IPS-18a (cell line): Measurements from ENCODE around the gene TCP10L.

Experiments
- H3K27ac ChIP-seq: one replicate; pipeline ENCODE4 v1.5.1; 2013; ENCODE audit warnings: low read length
- H3K27me3 ChIP-seq: one replicate; pipeline ENCODE4 v1.6.1; 2013; ENCODE audit warnings: mild to moderate bottlenecking, low read length; ENCODE audit not compliant: control insufficient read depth, insufficient read depth
- H3K36me3 ChIP-seq: one replicate; pipeline ENCODE4 v1.6.1; 2013; ENCODE audit warnings: low read depth, low read length; ENCODE audit not compliant: control insufficient read depth
- H3K4me1 ChIP-seq: one replicate; pipeline ENCODE4 v1.6.1; 2013; ENCODE audit warnings: low read depth, low read length; ENCODE audit not compliant: control insufficient read depth
- H3K4me3 ChIP-seq: one replicate; pipeline ENCODE4 v1.5.1; 2013; ENCODE audit warnings: low read length
- H3K9ac ChIP-seq: one replicate; pipeline ENCODE4 v1.6.1; 2013; ENCODE audit warnings: mild to moderate bottlenecking, low read length, moderate library complexity
- H3K9me3 ChIP-seq: one replicate; pipeline ENCODE4 v1.6.1; 2013; ENCODE audit warnings: low read depth, low read length; ENCODE audit not compliant: control insufficient read depth

Gene TCP10L

GRCh38 chr21:32584472-32584871 is 851 bp downstream of the TCP10L start:
- Histone ChIP-seq H3K27ac (no peak overlapping the region), H3K4me1 (no peaks in the 10 kb centered on the region), H3K27me3 (no peaks in the 10 kb centered on the region), H3K36me3 (no peaks in the 10 kb centered on the region), H3K9me3 (no peaks in the 10 kb centered on the region), H3K4me3 (no peak overlapping the region), H3K9ac (no peak overlapping the region)

- Histone ChIP-seq H3K36me3 (no peaks in the 10 kb centered on the region), H3K27ac (no peak overlapping the region), H3K27me3 (no peaks in the 10 kb centered on the region), H3K9ac (no peak overlapping the region), H3K9me3 (no peaks in the 10 kb centered on the region), H3K4me1 (no peaks in the 10 kb centered on the region), H3K4me3 (no peak overlapping the region)
These were observed 3.6 kb downstream of the TCP10L start for GRCh38 chr21:32581732-32582131.

- H3K4me1 ChIP-seq: no peaks in the 10 kb centered on the region
- no peak overlapping the region for H3K9ac ChIP-seq
- H3K36me3 ChIP-seq: no peaks in the 10 kb centered on the region
- no peak overlapping the region for H3K4me3 ChIP-seq
- no peaks in the 10 kb centered on the region for H3K27me3 ChIP-seq
- no peak overlapping the region for H3K27ac ChIP-seq
- no peaks in the 10 kb centered on the region for H3K9me3 ChIP-seq
These were observed 4.4 kb downstream of the TCP10L start for GRCh38 chr21:32580949-32581348.

- Histone ChIP-seq H3K9ac (no peak overlapping the region), H3K27ac (no peak overlapping the region), H3K36me3 (no peaks in the 10 kb centered on the region), H3K4me3 (no peak overlapping the region), H3K4me1 (no peaks in the 10 kb centered on the region), H3K27me3 (no peaks in the 10 kb centered on the region), H3K9me3 (no peaks in the 10 kb centered on the region)
These were observed 7.1 kb downstream of the TCP10L start for GRCh38 chr21:32578107-32578691.

GRCh38 chr21:32576011-32576410 is 9.3 kb downstream of the TCP10L start:
- Histone ChIP-seq H3K27me3 (no peaks in the 10 kb centered on the region), H3K4me3 (no peak overlapping the region), H3K27ac (no peak overlapping the region), H3K36me3 (no peaks in the 10 kb centered on the region), H3K9me3 (no peaks in the 10 kb centered on the region), H3K9ac (no peak overlapping the region), H3K4me1 (no peaks in the 10 kb centered on the region)

GRCh38 chr21:32574946-32575925 is 10.1 kb downstream of the TCP10L start:
- H3K9ac ChIP-seq: no peak overlapping the region
- H3K27me3 ChIP-seq: no peaks in the 10 kb centered on the region
- H3K27ac ChIP-seq: no peak overlapping the region
- no peaks in the 10 kb centered on the region for H3K36me3 ChIP-seq
- no peaks in the 10 kb centered on the region for H3K4me1 ChIP-seq
- no peaks in the 10 kb centered on the region for H3K9me3 ChIP-seq
- H3K4me3 ChIP-seq: no peak overlapping the region

GRCh38 chr21:32572574-32573420 is 12.5 kb downstream of the TCP10L start:
- no peak overlapping the region for H3K27ac ChIP-seq
- H3K9me3 ChIP-seq: no peaks in the 10 kb centered on the region
- H3K4me1 ChIP-seq: peaks cover 5% of the 10 kb centered on the region
- H3K27me3 ChIP-seq: peaks cover 10% of the 10 kb centered on the region
- no peaks in the 10 kb centered on the region for H3K36me3 ChIP-seq
- H3K4me3 ChIP-seq: no peak overlapping the region
- no peak overlapping the region for H3K9ac ChIP-seq

- no peak overlapping the region for H3K9ac ChIP-seq
- H3K36me3 ChIP-seq: no peaks in the 10 kb centered on the region
- peaks cover 5% of the 10 kb centered on the region for H3K9me3 ChIP-seq
- H3K4me3 ChIP-seq: no peak overlapping the region
- peaks cover 10% of the 10 kb centered on the region for H3K27me3 ChIP-seq
- no peak overlapping the region for H3K27ac ChIP-seq
- peaks cover 5% of the 10 kb centered on the region for H3K4me1 ChIP-seq
These were observed 14.9 kb downstream of the TCP10L start for GRCh38 chr21:32570456-32570855.

- peaks cover 10% of the 10 kb centered on the region for H3K27me3 ChIP-seq
- H3K9ac ChIP-seq: peak overlapping the region; percentile 58
- H3K27ac ChIP-seq: no peak overlapping the region
- H3K4me1 ChIP-seq: peaks cover 5% of the 10 kb centered on the region
- H3K4me3 ChIP-seq: peak overlapping the region; percentile 73
- no peaks in the 10 kb centered on the region for H3K36me3 ChIP-seq
- H3K9me3 ChIP-seq: peaks cover 5% of the 10 kb centered on the region
These were observed 15.8 kb downstream of the TCP10L start for GRCh38 chr21:32569261-32570230.

- Histone ChIP-seq H3K27ac (no peak overlapping the region), H3K36me3 (no peaks in the 10 kb centered on the region), H3K27me3 (peaks cover 10% of the 10 kb centered on the region), H3K4me1 (peaks cover 11% of the 10 kb centered on the region), H3K9me3 (peaks cover 5% of the 10 kb centered on the region), H3K9ac (no peak overlapping the region), H3K4me3 (no peak overlapping the region)
These were observed 17.7 kb downstream of the TCP10L start for GRCh38 chr21:32567626-32568025.
